Common myeloid progenitor, CD34-positive (primary cell): Measurements from ENCODE around the gene ALOXE3.

Experiments
- CTCF ChIA-PET: fragments of 350-600 bp; sonication (Branson Sonifier 250); formaldehyde crosslinking; loops from one replicate; lab custom pipeline; 2021; ENCODE audit warnings: antibody characterized with exemption; lab: Charles Lee
- POLR2A ChIA-PET: fragments of 350-600 bp; sonication (Branson Sonifier 250); formaldehyde crosslinking; loops from one replicate; lab custom pipeline; 2021; ENCODE audit warnings: antibody characterized with exemption; lab: Charles Lee
- DNase-seq, 3 donors: peaks; one replicate each; pipeline versions ENCODE4 v3.0.0 to v3.0.0-alpha.2; 2013
- H3K27ac ChIP-seq, 2 experiments: 1 replicate in 1 of 2; 2 replicates in 1 of 2; pipeline ENCODE4 v1.7.0; 2013; ENCODE audit warnings: inconsistent platforms in 2 of 2, low read length in 2 of 2, mild to moderate bottlenecking in 2 of 2, low read depth in 1 of 2, moderate library complexity in 1 of 2; ENCODE audit not compliant: severe bottlenecking in 2 of 2, insufficient read depth in 1 of 2, poor library complexity in 1 of 2
- H3K27me3 ChIP-seq, 5 experiments: replicated peaks in 2 of 5; 1 replicate in 3 of 5; 2 replicates in 2 of 5; pipeline versions ENCODE4 v1.6.1 to v1.7.0; 2013; ENCODE audit warnings: low read length in 4 of 5, mild to moderate bottlenecking in 2 of 5, moderate library complexity in 2 of 5, inconsistent platforms in 1 of 5; ENCODE audit not compliant: insufficient read depth in 5 of 5, control insufficient read depth in 4 of 5
- H3K36me3 ChIP-seq, 4 experiments: 1 replicate in 2 of 4; 2 replicates in 2 of 4; pipeline versions ENCODE4 v1.6.1 to v1.7.0; 2013; ENCODE audit warnings: low read length in 3 of 4, control low read depth in 1 of 4, mild to moderate bottlenecking in 1 of 4; ENCODE audit not compliant: control insufficient read depth in 4 of 4, insufficient read depth in 4 of 4
- H3K4me1 ChIP-seq, 4 experiments: 1 replicate in 3 of 4; 2 replicates in 1 of 4; pipeline versions ENCODE4 v1.6.1 to v1.7.1; 2013; ENCODE audit warnings: low read length in 3 of 4, mild to moderate bottlenecking in 3 of 4, control low read depth in 1 of 4, inconsistent platforms in 1 of 4, moderate library complexity in 1 of 4; ENCODE audit not compliant: control insufficient read depth in 4 of 4, insufficient read depth in 4 of 4; ENCODE audit errors: control extremely low read depth in 1 of 4
- H3K4me3 ChIP-seq, 7 experiments: 1 replicate in 4 of 7; 2 replicates in 3 of 7; pipeline versions ENCODE4 v1.5.1 to v1.7.0; 2013; ENCODE audit warnings: mild to moderate bottlenecking in 7 of 7, low read length in 6 of 7, moderate library complexity in 6 of 7, inconsistent platforms in 2 of 7, low read depth in 2 of 7, control low read depth in 1 of 7; ENCODE audit not compliant: insufficient read depth in 4 of 7, control insufficient read depth in 1 of 7; ENCODE audit errors: extremely low read depth in 1 of 7
- H3K9me3 ChIP-seq, 5 experiments: 1 replicate in 4 of 5; 2 replicates in 1 of 5; pipeline versions ENCODE4 v1.6.1 to v1.7.1; 2013; ENCODE audit warnings: low read length in 4 of 5, mild to moderate bottlenecking in 2 of 5, inconsistent platforms in 1 of 5, low read depth in 1 of 5, moderate library complexity in 1 of 5; ENCODE audit not compliant: control insufficient read depth in 4 of 5, insufficient read depth in 2 of 5; ENCODE audit errors: control extremely low read depth in 1 of 5
- WGBS: methylation state at CpG from one replicate; pipeline ENCODE4 v1.1.5; 2013; ENCODE audit not compliant: insufficient coverage; 5-methylcytosine and 5-hydroxymethylcytosine counted together

The ALOXE3 gene

GRCh38 chr17:8131844-8132441 is 13.6 kb upstream of the ALOXE3 start:
- H3K4me3 ChIP-seq = no peak overlapping the region
- H3K9me3 ChIP-seq = no peaks in the 10 kb centered on the region
- CTCF ChIA-PET = interaction anchor here (0.6 to 22.4 kb wide), 4 partner anchors 8 to 34 kb away, joined by 3 to 292 read pairs (median 4); partner anchors contain the start of genes HES7, PER1 and VAMP2
- POLR2A ChIA-PET = interaction anchor here (0.6 kb wide), 1 partner anchor 138 kb away, joined by 4 read pairs; no protein-coding TSS in a partner anchor
- no peak for DNase-seq
- WGBS = 100% methylated on average over 2 of the region's 3 CpGs
- no peak overlapping the region for H3K27ac ChIP-seq
- peaks cover 0 to 6% (median 5%) of the 10 kb centered on the region in 4 experiments for H3K4me1 ChIP-seq
- no peaks in the 10 kb centered on the region for H3K36me3 ChIP-seq
- peaks cover 0 to 4% (median 3%) of the 10 kb centered on the region in 5 experiments for H3K27me3 ChIP-seq

DNA sequence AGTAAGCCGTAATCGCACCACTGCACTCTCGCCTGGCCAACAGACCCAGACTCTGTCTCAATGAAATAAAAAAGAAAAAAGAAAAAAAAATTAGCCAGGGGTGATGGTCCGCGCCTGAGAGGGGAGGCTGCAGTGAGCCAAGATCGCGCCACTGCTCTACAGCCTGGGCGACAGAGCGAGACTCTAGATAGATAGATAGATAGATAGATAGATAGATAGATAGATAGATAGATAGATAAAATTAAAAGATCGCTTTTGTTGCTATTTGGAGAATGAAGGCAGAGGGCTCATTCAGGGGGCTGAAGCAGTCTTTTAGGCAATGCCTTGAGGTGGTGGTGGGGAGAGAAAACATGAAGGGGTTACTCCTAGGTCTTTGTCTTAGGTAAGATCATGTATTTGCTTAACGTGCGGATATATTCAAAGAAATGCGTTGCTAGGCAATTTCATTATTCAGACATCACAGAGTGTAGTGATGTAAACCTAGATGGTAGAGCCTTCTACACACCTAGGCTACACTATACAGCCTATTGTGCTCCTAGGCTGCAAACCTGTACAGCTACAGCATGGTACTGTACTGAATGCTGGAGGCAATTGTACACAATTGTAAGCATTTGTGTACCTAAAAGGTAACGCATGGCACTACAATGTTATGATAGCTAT is 9.9 kb upstream of the ALOXE3 start:
- ChIA-PET CTCF (interaction anchor here (1.6 to 4.7 kb wide), 2 partner anchors 9 to 30 kb away, joined by 4 to 48 read pairs; no protein-coding TSS in a partner anchor), POLR2A (interaction anchor here (0.6 kb wide), 1 partner anchor 13 kb away, joined by 3 read pairs; no protein-coding TSS in a partner anchor)
- Histone ChIP-seq H3K4me1 (peaks cover 12 to 39% (median 38%) of the 10 kb centered on the region in 4 experiments), H3K27ac (no peak overlapping the region), H3K36me3 (no peaks in the 10 kb centered on the region), H3K9me3 (no peaks in the 10 kb centered on the region), H3K27me3 (peaks cover 7 to 26% (median 19%) of the 10 kb centered on the region in 5 experiments), H3K4me3 (no peak overlapping the region)
- WGBS = 93% methylated on average over 13 of the region's 14 CpGs
- no peak for DNase-seq

DNA sequence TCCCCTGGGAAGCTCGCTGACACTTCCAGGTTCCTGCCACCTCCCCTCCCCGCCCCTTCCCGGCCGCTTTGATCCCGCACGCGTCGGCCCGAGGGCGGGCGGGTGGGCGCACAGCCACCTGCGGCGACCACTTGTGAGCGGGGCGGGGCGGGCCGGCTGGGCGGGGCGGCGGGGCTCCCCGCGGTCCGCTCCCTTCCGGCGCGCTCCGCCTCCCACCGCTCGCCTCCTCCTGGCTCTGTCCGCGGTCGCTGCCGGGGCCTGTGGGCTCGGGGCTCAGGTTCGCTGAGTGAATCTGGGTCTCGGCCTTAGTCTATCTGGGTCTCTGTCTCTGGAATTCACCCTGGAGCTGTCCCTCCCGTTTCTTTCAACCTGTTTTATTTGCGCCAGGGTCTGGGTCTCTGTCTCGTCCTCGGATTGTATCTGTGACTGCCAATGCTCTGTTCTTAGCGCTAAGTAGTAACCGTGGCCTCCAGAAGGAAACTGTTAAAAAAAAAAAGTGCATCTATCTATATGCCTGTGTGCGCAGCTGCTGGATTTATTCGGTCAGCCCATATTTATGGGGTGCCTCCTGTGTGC is 8.3 kb upstream of the ALOXE3 start:
- no peaks in the 10 kb centered on the region for H3K36me3 ChIP-seq
- peak overlapping the region; percentile 74 to 93 (median 82) for H3K4me3 ChIP-seq
- peak in 2 of 3 donors; percentile 63 to 65 for DNase-seq
- H3K4me1 ChIP-seq = peaks cover 12 to 56% (median 55%) of the 10 kb centered on the region in 4 experiments
- ChIA-PET POLR2A (interaction anchor here (0.9 to 1.5 kb wide), 3 partner anchors 13 to 47 kb away, joined by 3 to 4 read pairs (median 3); no protein-coding TSS in a partner anchor), CTCF (interaction anchor here (0.6 to 4.7 kb wide), 7 partner anchors 10 to 95 kb away, joined by 3 to 48 read pairs (median 4); no protein-coding TSS in a partner anchor)
- peak overlapping the region in 1 of 2 experiments; percentile 49 for H3K27ac ChIP-seq
- 0% methylated on average over 23 of the region's 45 CpGs for WGBS
- H3K9me3 ChIP-seq = no peaks in the 10 kb centered on the region
- H3K27me3 ChIP-seq = peaks cover 7 to 42% (median 25%) of the 10 kb centered on the region in 5 experiments

DNA sequence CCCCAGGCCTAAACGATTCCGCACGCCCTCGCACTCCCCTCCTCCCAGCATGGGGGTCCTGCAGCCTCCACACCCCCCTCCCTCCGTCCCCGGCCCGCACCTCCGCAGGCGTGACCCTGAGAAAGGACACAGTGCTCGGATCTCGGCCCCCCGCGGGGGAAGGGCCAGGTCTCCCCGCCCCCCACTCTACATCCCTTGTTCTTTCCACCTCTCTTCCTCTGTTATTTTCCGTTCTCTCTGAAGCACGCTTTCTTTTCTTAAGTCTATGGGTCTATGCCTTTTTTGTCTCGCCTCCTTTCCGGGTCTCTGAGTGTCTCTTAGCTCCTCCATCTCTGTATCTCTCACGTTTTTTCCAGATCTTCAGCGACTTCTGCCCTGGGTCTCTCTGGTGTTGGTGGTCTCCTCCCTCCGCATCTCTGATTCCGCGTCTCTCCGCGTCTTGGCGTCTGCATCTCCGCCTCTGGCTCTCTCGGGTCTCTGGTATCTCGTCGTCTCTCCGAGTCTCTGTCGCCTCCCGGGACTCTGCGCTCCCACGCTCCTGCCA is 7.7 kb upstream of the ALOXE3 start:
- CTCF ChIA-PET = interaction anchor here (1.0 to 4.7 kb wide), 5 partner anchors 10 to 95 kb away, joined by 3 to 48 read pairs (median 4); no protein-coding TSS in a partner anchor
- H3K4me3 ChIP-seq = peak overlapping the region; percentile 74 to 93 (median 82)
- POLR2A ChIA-PET = interaction anchor here (0.9 to 1.5 kb wide), 2 partner anchors 13 to 47 kb away, joined by 3 to 4 read pairs; no protein-coding TSS in a partner anchor
- no peaks in the 10 kb centered on the region for H3K9me3 ChIP-seq
- under 1% methylated on average over 31 of the region's 35 CpGs for WGBS
- H3K4me1 ChIP-seq = peaks cover 12 to 59% (median 58%) of the 10 kb centered on the region in 4 experiments
- peaks cover 7 to 46% (median 23%) of the 10 kb centered on the region in 5 experiments for H3K27me3 ChIP-seq
- no peak overlapping the region for H3K27ac ChIP-seq
- no peaks in the 10 kb centered on the region for H3K36me3 ChIP-seq
- peak in 1 of 3 donors; percentile 44 for DNase-seq

- under 1% methylated on average over 21 of the region's 40 CpGs for WGBS
- Histone ChIP-seq H3K4me1 (peaks cover 12 to 66% (median 65%) of the 10 kb centered on the region in 4 experiments), H3K4me3 (peak overlapping the region; percentile 74 to 93 (median 82)), H3K36me3 (no peaks in the 10 kb centered on the region), H3K9me3 (no peaks in the 10 kb centered on the region), H3K27me3 (peaks cover 7 to 47% (median 23%) of the 10 kb centered on the region in 5 experiments), H3K27ac (no peak overlapping the region)
- CTCF ChIA-PET = interaction anchor here (1.7 to 4.7 kb wide), 4 partner anchors 8 to 35 kb away, joined by 6 to 48 read pairs (median 20); no protein-coding TSS in a partner anchor
- POLR2A ChIA-PET = no interaction called here
- DNase-seq = peak; percentile 78 to 84 (median 83)
Observed at GRCh38 chr17:8125154-8125946, 7.0 kb upstream of the ALOXE3 start.
